Measurements from ENCODE around the gene GRAP2.
"Not testable (repeated sequence)": the region's sequence is repeated elsewhere in the genome, so short reads cannot be mapped to it uniquely, and the experiment has no call there.

Gene GRAP2

DNA sequence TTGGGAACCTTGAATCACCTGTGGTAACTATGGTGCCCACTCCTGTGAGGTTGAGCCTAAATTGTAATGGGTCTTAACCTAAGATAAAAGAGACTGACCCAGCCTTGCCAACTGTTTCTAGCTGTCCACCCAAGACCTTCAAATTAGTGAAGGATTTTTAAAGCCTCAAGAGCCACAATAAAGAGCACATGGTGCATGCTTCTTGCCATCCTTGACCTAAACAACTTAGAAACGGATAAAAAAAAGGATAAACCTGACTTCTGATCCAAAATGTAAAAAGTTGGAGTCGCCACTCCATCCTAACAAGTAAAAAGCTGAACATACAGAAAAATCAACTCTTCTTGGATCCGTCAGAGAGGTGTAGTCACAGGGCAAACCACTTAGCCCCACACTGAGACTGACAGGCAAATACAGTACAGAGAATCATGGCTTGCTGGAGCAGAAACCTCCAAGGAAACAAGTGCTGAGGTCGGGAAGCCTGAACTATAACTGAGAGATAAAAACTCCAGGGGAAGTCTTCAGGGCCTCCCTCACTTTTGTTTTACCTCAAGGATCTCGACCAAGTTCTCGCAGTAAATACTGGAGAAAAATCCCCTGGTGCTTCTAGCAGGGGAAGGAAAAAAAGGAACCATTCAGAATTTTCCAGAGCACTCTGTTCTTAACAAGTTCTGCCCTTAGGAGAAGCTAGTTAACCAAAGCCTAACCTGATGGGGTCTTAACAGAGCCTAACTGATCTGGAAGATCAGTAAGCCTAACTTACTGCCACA, 23.6 kb upstream of the GRAP2 start:
- no peaks in the 10 kb centered on the region for H3K9me3 ChIP-seq (ENCODE audit: insufficient read depth, low read depth, low read length)
- H3K4me1 ChIP-seq (ENCODE audit: insufficient read depth, low read length, poor library complexity, severe bottlenecking) = no peaks in the 10 kb centered on the region
- no peak overlapping the region for H3K4me3 ChIP-seq (ENCODE audit: low read length, poor library complexity, severe bottlenecking)
- H2AFZ ChIP-seq (ENCODE audit: low read length) = no peak overlapping the region
- H3K9ac ChIP-seq (ENCODE audit: low read depth, low read length, poor library complexity, severe bottlenecking) = no peak overlapping the region
- no peaks in the 10 kb centered on the region for H3K79me2 ChIP-seq (ENCODE audit: insufficient read depth, low read length)
- H3F3A ChIP-seq (ENCODE audit: low read depth) = no peaks in the 10 kb centered on the region
- TF ChIP-seq EZH2phosphoT487 (IDR thresholded peaks at IDR 0.05; ENCODE audit: borderline replicate concordance) = no peak
- TF ChIP-seq, protein P1, sequence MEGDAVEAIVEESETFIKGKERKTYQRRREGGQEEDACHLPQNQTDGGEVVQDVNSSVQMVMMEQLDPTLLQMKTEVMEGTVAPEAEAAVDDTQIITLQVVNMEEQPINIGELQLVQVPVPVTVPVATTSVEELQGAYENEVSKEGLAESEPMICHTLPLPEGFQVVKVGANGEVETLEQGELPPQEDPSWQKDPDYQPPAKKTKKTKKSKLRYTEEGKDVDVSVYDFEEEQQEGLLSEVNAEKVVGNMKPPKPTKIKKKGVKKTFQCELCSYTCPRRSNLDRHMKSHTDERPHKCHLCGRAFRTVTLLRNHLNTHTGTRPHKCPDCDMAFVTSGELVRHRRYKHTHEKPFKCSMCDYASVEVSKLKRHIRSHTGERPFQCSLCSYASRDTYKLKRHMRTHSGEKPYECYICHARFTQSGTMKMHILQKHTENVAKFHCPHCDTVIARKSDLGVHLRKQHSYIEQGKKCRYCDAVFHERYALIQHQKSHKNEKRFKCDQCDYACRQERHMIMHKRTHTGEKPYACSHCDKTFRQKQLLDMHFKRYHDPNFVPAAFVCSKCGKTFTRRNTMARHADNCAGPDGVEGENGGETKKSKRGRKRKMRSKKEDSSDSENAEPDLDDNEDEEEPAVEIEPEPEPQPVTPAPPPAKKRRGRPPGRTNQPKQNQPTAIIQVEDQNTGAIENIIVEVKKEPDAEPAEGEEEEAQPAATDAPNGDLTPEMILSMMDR (conservative IDR thresholded peaks at IDR 0.05; ENCODE audit: low read length) = no peak
- no peaks in the 10 kb centered on the region for H3K27me3 ChIP-seq (ENCODE audit: insufficient read depth, low read length, poor library complexity, severe bottlenecking)
- no peaks in the 10 kb centered on the region for H3K9me2 ChIP-seq (replicated peaks; ENCODE audit: low read depth, low read length)
- H3K36me3 ChIP-seq (ENCODE audit: insufficient read depth, low read length) = no peaks in the 10 kb centered on the region
- H4K20me1 ChIP-seq (ENCODE audit: insufficient read depth, low read length, poor library complexity, severe bottlenecking) = no peaks in the 10 kb centered on the region
- H3K4me2 ChIP-seq (ENCODE audit: low read depth, low read length, poor library complexity, severe bottlenecking) = no peak overlapping the region

DNA sequence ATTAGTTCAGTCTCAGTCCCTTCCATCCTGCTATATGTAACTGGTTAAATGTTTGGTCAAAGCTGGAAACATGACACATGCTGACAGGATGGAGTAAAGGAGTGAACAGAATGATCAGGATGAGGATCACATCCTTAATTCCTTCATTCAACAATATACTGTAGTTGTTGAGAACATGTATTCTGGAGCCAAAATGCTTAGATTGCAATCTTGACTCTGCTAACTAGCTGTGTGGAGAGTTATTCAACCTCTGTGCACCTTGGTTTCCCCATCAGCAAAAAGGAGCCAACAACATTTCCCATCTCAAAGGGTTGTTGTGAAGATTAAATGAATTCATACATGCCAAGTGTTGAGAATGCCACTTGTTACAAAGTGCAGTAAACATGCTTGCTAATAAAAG, 20.2 kb upstream of the GRAP2 start:
- no peaks in the 10 kb centered on the region for H3K9me2 ChIP-seq (replicated peaks; ENCODE audit: low read depth, low read length)
- no peaks in the 10 kb centered on the region for H3K27me3 ChIP-seq (ENCODE audit: insufficient read depth, low read length, poor library complexity, severe bottlenecking)
- no peaks in the 10 kb centered on the region for H3K79me2 ChIP-seq (ENCODE audit: insufficient read depth, low read length)
- no peak overlapping the region for H3K4me3 ChIP-seq (ENCODE audit: low read length, poor library complexity, severe bottlenecking)
- H3K4me1 ChIP-seq (ENCODE audit: insufficient read depth, low read length, poor library complexity, severe bottlenecking) = no peaks in the 10 kb centered on the region
- no peaks in the 10 kb centered on the region for H3F3A ChIP-seq (ENCODE audit: low read depth)
- no peaks in the 10 kb centered on the region for H3K36me3 ChIP-seq (ENCODE audit: insufficient read depth, low read length)
- H3K9ac ChIP-seq (ENCODE audit: low read depth, low read length, poor library complexity, severe bottlenecking) = no peak overlapping the region
- no peak overlapping the region for H3K4me2 ChIP-seq (ENCODE audit: low read depth, low read length, poor library complexity, severe bottlenecking)
- no peaks in the 10 kb centered on the region for H4K20me1 ChIP-seq (ENCODE audit: insufficient read depth, low read length, poor library complexity, severe bottlenecking)
- TF ChIP-seq EZH2phosphoT487 (IDR thresholded peaks at IDR 0.05; ENCODE audit: borderline replicate concordance) = no peak
- TF ChIP-seq, protein P1 (conservative IDR thresholded peaks at IDR 0.05; ENCODE audit: low read length) = no peak
- no peaks in the 10 kb centered on the region for H3K9me3 ChIP-seq (ENCODE audit: insufficient read depth, low read depth, low read length)
- H2AFZ ChIP-seq (ENCODE audit: low read length) = no peak overlapping the region

DNA sequence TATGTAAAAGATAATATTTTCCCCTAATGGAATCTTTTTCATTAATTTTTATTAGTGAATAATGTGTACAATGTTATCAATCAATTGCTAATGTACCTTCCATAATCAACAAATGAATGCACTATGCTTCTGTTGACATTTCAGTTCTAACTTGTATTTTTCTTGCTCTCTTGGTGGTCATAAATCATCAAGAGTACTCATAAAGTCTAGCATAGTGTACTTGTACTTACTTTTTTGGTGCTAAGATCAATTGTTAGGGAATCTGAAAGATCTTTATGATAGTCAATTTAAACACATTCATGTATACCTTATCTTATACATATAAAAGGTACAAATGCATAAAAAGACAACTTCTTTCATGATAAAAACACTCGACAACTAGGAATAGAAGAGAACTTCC, 17.8 kb upstream of the GRAP2 start:
- no peaks in the 10 kb centered on the region for H3K27me3 ChIP-seq (ENCODE audit: insufficient read depth, low read length, poor library complexity, severe bottlenecking)
- H3F3A ChIP-seq (ENCODE audit: low read depth) = no peaks in the 10 kb centered on the region
- H2AFZ ChIP-seq (ENCODE audit: low read length) = no peak overlapping the region
- H3K36me3 ChIP-seq (ENCODE audit: insufficient read depth, low read length) = no peaks in the 10 kb centered on the region
- no peak for TF ChIP-seq EZH2phosphoT487 (IDR thresholded peaks at IDR 0.05; ENCODE audit: borderline replicate concordance)
- TF ChIP-seq, protein P1 (conservative IDR thresholded peaks at IDR 0.05; ENCODE audit: low read length) = no peak
- no peaks in the 10 kb centered on the region for H3K9me3 ChIP-seq (ENCODE audit: insufficient read depth, low read depth, low read length)
- H3K9ac ChIP-seq (ENCODE audit: low read depth, low read length, poor library complexity, severe bottlenecking) = no peak overlapping the region
- no peak overlapping the region for H3K4me2 ChIP-seq (ENCODE audit: low read depth, low read length, poor library complexity, severe bottlenecking)
- H3K79me2 ChIP-seq (ENCODE audit: insufficient read depth, low read length) = no peaks in the 10 kb centered on the region
- H3K9me2 ChIP-seq (replicated peaks; ENCODE audit: low read depth, low read length) = no peaks in the 10 kb centered on the region
- H4K20me1 ChIP-seq (ENCODE audit: insufficient read depth, low read length, poor library complexity, severe bottlenecking) = no peaks in the 10 kb centered on the region
- H3K4me1 ChIP-seq (ENCODE audit: insufficient read depth, low read length, poor library complexity, severe bottlenecking) = no peaks in the 10 kb centered on the region
- H3K4me3 ChIP-seq (ENCODE audit: low read length, poor library complexity, severe bottlenecking) = no peak overlapping the region

DNA sequence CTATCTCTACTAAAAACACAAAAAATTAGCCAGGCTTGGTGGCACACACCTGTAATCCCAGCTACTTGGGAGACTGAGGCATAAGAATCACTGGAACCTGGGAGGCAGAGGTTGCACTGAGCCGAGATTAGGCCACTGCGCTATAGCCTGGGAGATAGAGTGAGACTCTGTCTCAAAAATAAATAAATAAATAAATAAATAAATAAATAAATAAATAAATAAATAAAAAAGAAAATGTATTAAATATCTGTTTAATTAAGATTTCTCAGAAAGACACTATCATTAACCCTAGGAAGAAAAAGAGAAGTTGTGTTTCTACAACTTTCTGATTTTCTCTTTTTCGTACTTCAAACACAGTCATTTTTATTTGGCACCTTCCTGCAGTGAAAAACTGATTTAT, 11.0 kb upstream of the GRAP2 start:
- not testable (repeated sequence) for H3K27me3 ChIP-seq (ENCODE audit: insufficient read depth, low read length, poor library complexity, severe bottlenecking); H3F3A ChIP-seq (ENCODE audit: low read depth); H3K4me2 ChIP-seq (ENCODE audit: low read depth, low read length, poor library complexity, severe bottlenecking); H3K9me3 ChIP-seq (ENCODE audit: insufficient read depth, low read depth, low read length); H3K4me1 ChIP-seq (ENCODE audit: insufficient read depth, low read length, poor library complexity, severe bottlenecking); H3K4me3 ChIP-seq (ENCODE audit: low read length, poor library complexity, severe bottlenecking); H3K79me2 ChIP-seq (ENCODE audit: insufficient read depth, low read length); H2AFZ ChIP-seq (ENCODE audit: low read length); H3K9me2 ChIP-seq (replicated peaks; ENCODE audit: low read depth, low read length); H3K36me3 ChIP-seq (ENCODE audit: insufficient read depth, low read length); H3K9ac ChIP-seq (ENCODE audit: low read depth, low read length, poor library complexity, severe bottlenecking); H4K20me1 ChIP-seq (ENCODE audit: insufficient read depth, low read length, poor library complexity, severe bottlenecking)

Data from Loucy (cell line).